Body of pancreas (tissue), 4 donors: ENCODE measurements around the gene NCCRP1.

Source experiments
- POLR2A ChIP-seq, 3 donors: fragments of 450-650 bp; IDR thresholded peaks; one replicate each; pipeline ENCODE4 v1.6.1; 2016; ENCODE audit warnings: antibody characterized with exemption in 3 of 3, mild to moderate bottlenecking in 2 of 3
- TF ChIP-seq, protein P1 (sequence below), 7 experiments: fragments of 450-650 bp in 4 of 7; fragments of 200-600 bp in 3 of 7; sonication (generic) in 3 of 7; IDR thresholded peaks; one replicate each; pipeline ENCODE4 v1.5.1; 2016 to 2019; ENCODE audit warnings: antibody characterized with exemption in 7 of 7

DNA sequence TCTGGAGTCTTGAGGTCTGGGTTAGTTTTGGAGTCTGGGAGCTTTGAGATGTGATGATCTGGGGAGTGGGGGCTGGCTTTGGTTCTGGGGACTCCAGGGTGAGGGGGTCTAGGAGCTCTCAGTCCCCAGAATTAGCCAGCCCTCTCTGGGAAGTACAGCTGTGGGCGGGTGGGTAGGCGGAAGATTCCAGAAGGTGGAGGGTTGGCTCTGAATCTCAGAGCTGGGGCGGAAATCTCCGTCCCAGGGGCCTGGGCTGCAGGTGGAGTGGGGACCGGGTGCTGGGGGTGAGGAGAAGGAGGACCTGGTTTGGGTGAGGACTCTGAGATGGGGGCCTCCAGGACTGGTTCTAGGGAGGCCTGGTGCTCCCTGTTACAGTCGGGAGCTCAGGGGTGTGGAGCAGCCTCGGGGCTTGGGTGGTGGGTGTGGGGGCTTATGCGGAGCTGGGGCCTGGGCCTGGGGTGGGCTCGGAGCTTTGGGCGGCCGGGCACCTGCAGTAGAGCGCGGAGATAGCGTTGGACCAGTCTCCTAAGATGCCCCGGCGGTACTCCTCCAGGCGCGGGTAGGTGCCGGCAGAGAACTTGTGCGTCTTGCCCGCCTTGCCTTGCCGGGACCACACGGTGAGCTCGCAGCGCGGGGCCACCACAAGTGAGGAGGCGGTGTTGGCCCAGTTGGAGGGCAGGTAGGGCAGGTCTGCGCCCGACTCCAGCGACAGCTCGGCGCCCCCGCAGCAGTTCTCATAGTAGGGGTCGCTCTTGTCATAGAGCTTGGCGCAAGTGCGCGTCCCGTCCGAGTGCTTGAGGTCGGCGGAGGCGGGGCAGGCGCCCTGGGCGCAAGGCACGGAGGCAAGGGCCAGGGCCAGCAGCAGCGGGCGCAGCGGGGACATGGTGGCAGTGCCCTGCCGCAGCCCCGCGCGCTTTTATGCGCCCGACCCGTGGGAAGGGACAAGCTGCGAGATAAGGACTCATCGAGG is 6.9 kb downstream of the NCCRP1 start, which contains the start of gene SYCN:
- TF ChIP-seq POLR2A (IDR thresholded peaks at IDR 0.05): peak; percentile 97 to 98 (median 97)
- TF ChIP-seq, protein P1, sequence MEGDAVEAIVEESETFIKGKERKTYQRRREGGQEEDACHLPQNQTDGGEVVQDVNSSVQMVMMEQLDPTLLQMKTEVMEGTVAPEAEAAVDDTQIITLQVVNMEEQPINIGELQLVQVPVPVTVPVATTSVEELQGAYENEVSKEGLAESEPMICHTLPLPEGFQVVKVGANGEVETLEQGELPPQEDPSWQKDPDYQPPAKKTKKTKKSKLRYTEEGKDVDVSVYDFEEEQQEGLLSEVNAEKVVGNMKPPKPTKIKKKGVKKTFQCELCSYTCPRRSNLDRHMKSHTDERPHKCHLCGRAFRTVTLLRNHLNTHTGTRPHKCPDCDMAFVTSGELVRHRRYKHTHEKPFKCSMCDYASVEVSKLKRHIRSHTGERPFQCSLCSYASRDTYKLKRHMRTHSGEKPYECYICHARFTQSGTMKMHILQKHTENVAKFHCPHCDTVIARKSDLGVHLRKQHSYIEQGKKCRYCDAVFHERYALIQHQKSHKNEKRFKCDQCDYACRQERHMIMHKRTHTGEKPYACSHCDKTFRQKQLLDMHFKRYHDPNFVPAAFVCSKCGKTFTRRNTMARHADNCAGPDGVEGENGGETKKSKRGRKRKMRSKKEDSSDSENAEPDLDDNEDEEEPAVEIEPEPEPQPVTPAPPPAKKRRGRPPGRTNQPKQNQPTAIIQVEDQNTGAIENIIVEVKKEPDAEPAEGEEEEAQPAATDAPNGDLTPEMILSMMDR (IDR thresholded peaks at IDR 0.05): no peak
